GM12878 (cell line): ENCODE measurements around the gene ANO6. TPM values are rescaled to one million over a fixed set of nuclear protein-coding genes. Genes with fewer than 3 reads are reported as not detected.

Experiments
- ASH2L ChIP-seq: fragments of 300-600, 200-600 bp; sonication (generic); IDR thresholded peaks from 2 replicates; pipeline ENCODE4 v1.6.1; 2017; ENCODE audit warnings: low read depth, mild to moderate bottlenecking, borderline replicate concordance
- CEBPB ChIP-seq, 2 experiments: fragments of 150-350 bp in 1 of 2; IDR thresholded peaks; 2 replicates each; pipeline ENCODE4 v1.6.1; 2012 to 2014; ENCODE audit warnings: low read depth in 2 of 2, low read length in 2 of 2, borderline replicate concordance in 1 of 2, inconsistent platforms in 1 of 2
- CTCF ChIP-seq, 3 experiments: IDR thresholded peaks in 2 of 3; conservative IDR thresholded peaks in 1 of 3; 2 replicates each; pipeline ENCODE4 v1.5.1; 2011; ENCODE audit warnings: low read depth in 3 of 3, low read length in 3 of 3, mild to moderate bottlenecking in 3 of 3, control low read depth in 2 of 3, moderate library complexity in 2 of 3, inconsistent platforms in 1 of 3, mixed read lengths in 1 of 3; ENCODE audit not compliant: control insufficient read depth in 2 of 3, insufficient read depth in 1 of 3; ENCODE audit errors: extremely low read depth in 1 of 3
- EGR1 ChIP-seq, 2 experiments: IDR thresholded peaks; 1 replicate in 1 of 2; 2 replicates in 1 of 2; pipeline ENCODE4 v1.6.1; 2011 to 2012; ENCODE audit warnings: low read depth in 2 of 2, low read length in 2 of 2, borderline replicate concordance in 1 of 2, mild to moderate bottlenecking in 1 of 2, moderate library complexity in 1 of 2
- EP300 ChIP-seq, 2 experiments: fragments of 150-350 bp in 1 of 2; IDR thresholded peaks; 2 replicates each; pipeline ENCODE4 v1.6.1; 2011 to 2012; ENCODE audit warnings: low read depth in 2 of 2, low read length in 2 of 2, borderline replicate concordance in 1 of 2, improper control_type of control experiment in 1 of 2, inconsistent platforms in 1 of 2; ENCODE audit not compliant: control insufficient read depth in 1 of 2
- HSF1 ChIP-seq: fragments of 150-350 bp; IDR thresholded peaks from 2 replicates; pipeline ENCODE4 v1.6.1; 2014; ENCODE audit warnings: mild to moderate bottlenecking, low read depth, low read length
- KAT2A ChIP-seq: conservative IDR thresholded peaks from 2 replicates; pipeline ENCODE4 v1.6.1; 2011; ENCODE audit warnings: low read depth, low read length; ENCODE audit not compliant: control insufficient read depth
- MAX ChIP-seq: IDR thresholded peaks from 2 replicates; pipeline ENCODE4 v1.6.1; 2012; ENCODE audit warnings: low read depth, low read length, improper control_type of control experiment
- MEF2B ChIP-seq: fragments of 450-650 bp; IDR thresholded peaks from 2 replicates; pipeline ENCODE4 v1.6.1; 2018; ENCODE audit warnings: mild to moderate bottlenecking, moderate library complexity; ENCODE audit not compliant: partially characterized antibody, poor library complexity, severe bottlenecking
- MTA3 ChIP-seq: IDR thresholded peaks from 2 replicates; pipeline ENCODE4 v1.6.1; 2012; ENCODE audit warnings: low read length, inconsistent platforms, borderline replicate concordance
- MYC ChIP-seq: IDR thresholded peaks from 2 replicates; pipeline ENCODE4 v1.6.1; 2011; ENCODE audit warnings: mild to moderate bottlenecking, low read length, moderate library complexity, inconsistent platforms; ENCODE audit not compliant: insufficient read depth, insufficient replicate concordance, insufficient read length, severe bottlenecking
- NFYA ChIP-seq: IDR thresholded peaks from 2 replicates; pipeline ENCODE4 v1.6.1; 2011; ENCODE audit warnings: low read depth, mild to moderate bottlenecking, low read length, improper control_type of control experiment, borderline replicate concordance
- NR2C1 ChIP-seq: fragments of 450-650 bp; IDR thresholded peaks from 2 replicates; pipeline ENCODE4 v1.6.1; 2017; ENCODE audit warnings: antibody characterized with exemption, mild to moderate bottlenecking, moderate library complexity
- RAD21 ChIP-seq: IDR thresholded peaks from 2 replicates; pipeline ENCODE4 v1.6.1; 2011; ENCODE audit warnings: mild to moderate bottlenecking, low read depth, low read length, moderate library complexity; ENCODE audit not compliant: insufficient read depth
- REST ChIP-seq: IDR thresholded peaks from 2 replicates; pipeline ENCODE4 v1.6.1; 2012; ENCODE audit warnings: mild to moderate bottlenecking, low read depth, low read length
- STAT1 ChIP-seq: fragments of 450-650 bp; conservative IDR thresholded peaks from 2 replicates; pipeline ENCODE4 v1.6.1; 2014; ENCODE audit warnings: antibody characterized with exemption, mild to moderate bottlenecking
- ZNF207 ChIP-seq: fragments of 450-650 bp; IDR thresholded peaks from 2 replicates; pipeline ENCODE4 v1.6.1; 2014; ENCODE audit warnings: antibody characterized with exemption, mild to moderate bottlenecking, borderline replicate concordance
- polyA plus RNA-seq, 11 experiments: library from polyadenylated mRNA; depleted of rRNA in 4 of 11; unstranded in 6 of 11; stranded (reverse) in 5 of 11; fragments of >200 nt; fragmentation: Nextera tagmentation in 4 of 11; fragmentation: Illumina TruSeq in 1 of 11; extraction: Ambion mirVana in 4 of 11; extraction: Trizol in 1 of 11; gene quantifications; 1 replicate in 1 of 11; 2 replicates in 10 of 11; pipeline versions ENCODE4 v1.2.1 to v1.2.3, GENCODE V29; 2011 to 2016; ENCODE audit warnings: inconsistent platforms in 2 of 11, missing spikeins in 2 of 11, low read depth in 1 of 11
- total RNA-seq, 4 experiments: library from RNA; depleted of rRNA in 3 of 4; stranded (reverse); fragments of >200 nt in 3 of 4; fragmentation: Illumina TruSeq in 1 of 4; extraction: Trizol in 1 of 4; gene quantifications; 2 replicates each; pipeline versions ENCODE4 v1.2.1 to v1.2.3, GENCODE V29; 2013 to 2021

The ANO6 gene
- total and polyA plus RNA-seq, 10 of the 15 experiments (the other 5 are each of a cell fraction or from before 2014, with no cell fraction given) = 4.6 to 30.3 (median 26.0) TPM

GRCh38 chr12:45260104-45260815 lies 44.4 kb downstream of the ANO6 start (continued):
- TF ChIP-seq MAX = no peak
- TF ChIP-seq ASH2L = no peak
- no peak for TF ChIP-seq REST
- TF ChIP-seq RAD21 = no peak
- no peak for TF ChIP-seq NFYA
- TF ChIP-seq NR2C1 = no peak
- TF ChIP-seq ZNF207 = no peak
- TF ChIP-seq MEF2B = no peak
- TF ChIP-seq CTCF (IDR thresholded peaks at IDR 0.05 in 2 of 3, conservative IDR thresholded peaks at IDR 0.05 in 1 of 3; ENCODE audit: control insufficient read depth in 2 of 3, extremely low read depth in 1 of 3, insufficient read depth in 1 of 3, low read depth in 3 of 3, low read length in 3 of 3) = no peak
- TF ChIP-seq EGR1 (IDR thresholded peaks at IDR 0.05; ENCODE audit: borderline replicate concordance in 1 of 2, low read depth in 2 of 2, low read length in 2 of 2) = no peak
- no peak for TF ChIP-seq MTA3
- no peak for TF ChIP-seq EP300 (IDR thresholded peaks at IDR 0.05; ENCODE audit: borderline replicate concordance in 1 of 2, control insufficient read depth in 1 of 2, low read depth in 2 of 2, low read length in 2 of 2)
- no peak for TF ChIP-seq KAT2A
- TF ChIP-seq CEBPB (IDR thresholded peaks at IDR 0.05; ENCODE audit: borderline replicate concordance in 1 of 2, low read depth in 2 of 2, low read length in 2 of 2) = no peak
- no peak for TF ChIP-seq STAT1
- no peak for TF ChIP-seq MYC
- TF ChIP-seq HSF1 = no peak
